Activated naive CD4-positive, alpha-beta T cell treated with anti-CD3 and anti-CD28 coated beads, Interleukin-2, amount 50 U/mL, for 24 hours (primary cell): ENCODE measurements around the gene OMP.

Experiments
- H3K27ac Mint-ChIP-seq: one replicate; pipeline ENCODE4 v1.8.0; 2021; ENCODE audit warnings: mild to moderate bottlenecking, mixed read lengths
- H3K27me3 Mint-ChIP-seq: one replicate; pipeline ENCODE4 v1.8.0; 2021; ENCODE audit warnings: mixed read lengths
- H3K36me3 Mint-ChIP-seq: one replicate; pipeline ENCODE4 v1.8.0; 2021; ENCODE audit warnings: mixed read lengths
- H3K4me1 Mint-ChIP-seq: one replicate; pipeline ENCODE4 v1.8.0; 2021; ENCODE audit warnings: mixed read lengths
- H3K4me3 Mint-ChIP-seq: one replicate; pipeline ENCODE4 v1.8.0; 2021; ENCODE audit warnings: mild to moderate bottlenecking, mixed read lengths
- H3K9me3 Mint-ChIP-seq: one replicate; pipeline ENCODE4 v1.8.0; 2021; ENCODE audit warnings: mixed read lengths

OMP gene

DNA sequence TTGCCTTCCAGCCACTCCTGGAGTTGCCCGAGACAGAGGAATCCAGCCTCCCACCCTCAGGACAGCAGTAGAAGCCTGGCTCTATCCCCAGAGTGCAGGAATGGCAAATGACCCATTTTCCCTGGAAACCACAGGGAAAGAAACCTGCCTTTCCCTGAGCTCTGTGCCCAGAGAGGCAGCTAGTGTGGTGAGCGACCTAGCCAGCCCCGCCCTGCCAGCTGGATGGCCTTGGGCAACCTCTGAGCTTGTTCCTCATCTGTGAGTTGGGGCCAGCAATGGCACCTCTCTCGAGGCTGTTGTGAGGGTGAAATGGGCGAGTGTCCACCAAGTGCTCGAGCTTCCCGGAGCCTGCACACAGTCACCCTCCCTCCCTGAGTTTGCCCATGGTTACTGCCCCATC, 3.7 kb downstream of the OMP start:
- Mint-ChIP-seq H3K36me3 (peaks cover 3% of the 10 kb centered on the region), H3K9me3 (no peaks in the 10 kb centered on the region), H3K4me3 (no peak overlapping the region), H3K4me1 (no peaks in the 10 kb centered on the region), H3K27ac (no peak overlapping the region), H3K27me3 (no peaks in the 10 kb centered on the region)

DNA sequence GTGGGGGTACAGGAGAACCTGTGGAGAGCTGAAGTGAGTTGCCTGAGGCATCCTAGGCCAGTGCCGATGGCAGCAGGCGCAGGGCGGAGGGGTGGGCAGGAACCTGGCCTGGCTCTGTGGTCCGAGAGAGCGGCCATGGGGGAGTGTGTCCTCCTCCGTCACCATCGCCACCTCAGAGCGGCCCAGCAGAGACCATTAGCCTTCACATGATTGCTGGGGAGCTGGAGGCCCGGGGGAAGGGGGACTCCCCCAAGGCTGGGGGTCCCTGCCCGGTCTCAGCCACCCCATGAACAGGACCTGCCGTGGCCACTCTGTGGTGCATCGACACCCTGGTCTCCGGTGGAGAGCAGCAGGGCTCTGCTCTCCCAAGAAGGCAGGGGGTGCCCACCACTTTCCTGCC, 4.1 kb downstream of the OMP start:
- H3K4me3 Mint-ChIP-seq: no peak overlapping the region
- no peaks in the 10 kb centered on the region for H3K27me3 Mint-ChIP-seq
- peaks cover 3% of the 10 kb centered on the region for H3K36me3 Mint-ChIP-seq
- H3K27ac Mint-ChIP-seq: no peak overlapping the region
- no peaks in the 10 kb centered on the region for H3K4me1 Mint-ChIP-seq
- no peaks in the 10 kb centered on the region for H3K9me3 Mint-ChIP-seq

DNA sequence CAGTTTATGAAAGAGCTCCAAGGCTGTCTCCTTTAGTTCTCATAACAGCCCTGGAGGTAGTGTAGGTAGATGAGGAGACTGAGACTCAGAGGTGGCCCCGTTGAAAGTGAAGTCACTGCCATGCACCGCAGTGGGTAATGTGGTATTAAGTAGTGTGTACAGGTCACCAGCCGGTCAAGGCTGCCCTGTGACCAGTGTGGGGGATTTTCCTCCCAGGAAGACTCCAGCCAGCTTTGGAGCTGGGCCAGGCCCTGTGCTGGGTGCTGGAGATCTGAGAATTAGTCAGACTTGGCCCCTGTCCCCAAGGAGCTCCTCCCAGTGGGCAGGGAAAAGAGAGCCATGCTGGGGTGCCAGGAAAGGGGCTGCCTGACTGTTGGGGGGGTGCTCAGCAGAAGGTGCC, 5.3 kb downstream of the OMP start:
- no peaks in the 10 kb centered on the region for H3K4me1 Mint-ChIP-seq
- H3K27me3 Mint-ChIP-seq: no peaks in the 10 kb centered on the region
- H3K36me3 Mint-ChIP-seq: peaks cover 3% of the 10 kb centered on the region
- no peaks in the 10 kb centered on the region for H3K9me3 Mint-ChIP-seq
- H3K27ac Mint-ChIP-seq: no peak overlapping the region
- H3K4me3 Mint-ChIP-seq: no peak overlapping the region

DNA sequence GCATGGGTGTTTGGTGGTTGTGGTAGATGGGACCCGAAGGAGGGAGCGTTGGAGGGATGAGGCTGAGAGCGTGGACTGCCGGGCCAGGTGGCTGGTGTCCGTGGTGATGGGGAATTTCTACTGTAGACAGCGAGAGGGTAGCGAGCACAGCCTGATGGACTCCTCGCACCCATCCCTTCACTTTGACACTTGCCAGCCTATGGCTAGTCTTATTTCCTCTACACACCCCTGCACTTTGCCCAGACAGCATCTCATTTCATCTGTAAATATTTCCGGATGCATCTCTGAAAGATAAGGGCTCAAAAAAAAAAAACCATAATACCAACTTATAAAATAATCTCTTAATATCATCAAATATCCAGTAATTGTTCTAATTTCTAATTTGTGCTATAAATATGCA, 5.8 kb downstream of the OMP start:
- H3K27me3 Mint-ChIP-seq: no peaks in the 10 kb centered on the region
- no peaks in the 10 kb centered on the region for H3K9me3 Mint-ChIP-seq
- H3K4me3 Mint-ChIP-seq: no peak overlapping the region
- peaks cover under 1% of the 10 kb centered on the region for H3K36me3 Mint-ChIP-seq
- H3K4me1 Mint-ChIP-seq: no peaks in the 10 kb centered on the region
- H3K27ac Mint-ChIP-seq: no peak overlapping the region

DNA sequence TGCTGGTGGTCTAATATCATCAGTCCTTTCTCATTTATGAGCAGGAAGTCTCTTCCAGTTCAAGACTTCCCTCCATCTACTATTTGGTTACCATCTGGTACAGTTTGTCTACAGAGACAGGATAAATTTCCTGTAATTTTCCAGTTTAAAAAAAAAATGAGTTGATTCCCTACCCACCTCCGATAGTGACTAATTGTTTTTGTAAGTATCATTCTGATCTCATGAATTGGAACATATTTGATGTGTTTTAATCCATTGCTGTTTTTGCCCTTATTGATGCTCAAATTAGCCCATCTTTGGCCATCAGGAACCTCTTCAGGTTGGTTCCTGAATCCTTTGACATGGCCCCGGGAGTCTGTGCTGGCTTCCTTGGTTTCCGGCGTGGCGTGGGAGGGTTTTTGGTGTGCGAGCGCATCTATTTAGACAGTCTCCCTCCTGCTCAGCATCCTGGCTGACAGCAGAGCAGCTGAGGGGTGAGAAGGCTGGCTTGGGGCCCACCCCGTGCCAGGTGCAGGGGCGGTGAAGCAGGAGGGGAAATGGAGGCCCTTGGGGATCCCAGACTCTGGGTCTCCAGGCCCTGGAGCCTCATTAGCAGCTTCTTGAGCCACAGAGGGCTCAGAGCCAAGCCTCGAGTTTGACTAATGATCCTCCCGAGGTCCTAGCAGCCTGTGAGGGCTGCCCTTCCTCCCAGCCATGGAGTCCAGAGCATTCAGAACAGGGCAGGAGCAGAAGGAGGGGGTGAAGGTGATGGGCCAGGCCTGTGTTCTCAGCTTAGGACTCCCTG, 6.8 kb downstream of the OMP start:
- Mint-ChIP-seq H3K27ac (no peak overlapping the region), H3K36me3 (no peaks in the 10 kb centered on the region), H3K27me3 (no peaks in the 10 kb centered on the region), H3K9me3 (no peaks in the 10 kb centered on the region), H3K4me1 (no peaks in the 10 kb centered on the region), H3K4me3 (no peak overlapping the region)

DNA sequence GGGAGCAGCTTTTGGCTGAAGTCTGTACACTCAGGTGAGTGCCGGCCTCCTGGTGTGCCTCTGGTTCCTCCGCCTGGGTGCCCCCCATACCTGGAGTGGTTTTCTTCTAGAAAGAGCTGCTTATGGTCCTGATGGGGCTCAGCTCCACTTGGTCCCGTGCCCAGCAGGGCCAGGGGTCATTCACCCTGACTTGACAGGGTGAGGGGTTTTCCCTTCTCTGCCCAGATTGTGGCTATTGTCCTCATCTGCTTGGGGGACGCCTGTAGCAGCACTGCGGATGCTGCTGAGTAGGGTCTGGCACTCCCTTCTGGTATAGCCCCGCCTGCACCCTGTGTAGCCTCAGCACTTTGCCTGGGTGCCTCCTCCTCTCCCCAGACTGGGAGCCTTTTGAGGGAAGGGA, 8.2 kb downstream of the OMP start:
- no peaks in the 10 kb centered on the region for H3K36me3 Mint-ChIP-seq
- no peak overlapping the region for H3K4me3 Mint-ChIP-seq
- no peaks in the 10 kb centered on the region for H3K27me3 Mint-ChIP-seq
- no peaks in the 10 kb centered on the region for H3K4me1 Mint-ChIP-seq
- H3K27ac Mint-ChIP-seq: no peak overlapping the region
- no peaks in the 10 kb centered on the region for H3K9me3 Mint-ChIP-seq

DNA sequence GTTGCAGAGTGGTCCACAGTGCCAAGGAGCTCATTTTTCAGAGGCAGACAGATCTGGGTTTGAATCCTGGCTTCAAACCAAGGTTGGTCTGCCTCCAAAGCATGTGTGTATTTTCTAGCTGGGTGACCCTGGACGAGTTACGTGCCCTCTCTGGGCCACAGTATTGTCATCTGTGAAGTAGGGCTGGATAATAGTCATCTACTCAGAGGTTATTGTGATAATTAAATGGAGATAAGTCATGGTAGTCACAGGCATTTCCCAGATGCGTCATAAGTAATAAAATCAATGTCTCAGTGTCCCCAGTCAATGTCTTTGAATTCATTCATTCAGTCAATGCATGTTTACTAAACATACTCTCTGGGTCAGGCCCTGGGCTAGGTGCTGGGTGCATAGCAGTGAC, 8.6 kb downstream of the OMP start:
- Mint-ChIP-seq H3K4me3 (no peak overlapping the region), H3K27ac (no peak overlapping the region), H3K36me3 (no peaks in the 10 kb centered on the region), H3K9me3 (no peaks in the 10 kb centered on the region), H3K27me3 (no peaks in the 10 kb centered on the region), H3K4me1 (no peaks in the 10 kb centered on the region)

DNA sequence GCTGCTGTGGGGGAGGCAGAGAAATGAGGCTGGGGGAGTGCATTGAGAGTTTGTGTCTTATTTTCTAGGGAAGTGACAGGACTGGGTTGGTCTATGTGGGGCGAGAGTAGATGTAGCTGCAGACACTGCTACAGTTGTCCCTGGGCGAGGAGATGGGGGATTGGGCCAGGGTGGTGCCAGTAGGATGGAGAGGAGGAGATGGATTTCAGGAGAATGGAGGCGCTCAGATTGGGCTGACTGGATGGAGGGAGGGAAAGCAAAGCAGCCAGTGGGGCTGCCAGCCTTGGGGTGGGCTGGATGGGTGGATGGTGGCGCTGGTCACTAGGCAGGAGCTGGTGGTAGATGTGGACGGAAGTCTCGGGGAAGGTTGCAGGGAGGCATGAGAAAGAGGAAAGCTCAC, 9.3 kb downstream of the OMP start:
- H3K36me3 Mint-ChIP-seq: no peaks in the 10 kb centered on the region
- H3K4me3 Mint-ChIP-seq: no peak overlapping the region
- H3K4me1 Mint-ChIP-seq: no peaks in the 10 kb centered on the region
- H3K27me3 Mint-ChIP-seq: no peaks in the 10 kb centered on the region
- no peak overlapping the region for H3K27ac Mint-ChIP-seq
- H3K9me3 Mint-ChIP-seq: no peaks in the 10 kb centered on the region

DNA sequence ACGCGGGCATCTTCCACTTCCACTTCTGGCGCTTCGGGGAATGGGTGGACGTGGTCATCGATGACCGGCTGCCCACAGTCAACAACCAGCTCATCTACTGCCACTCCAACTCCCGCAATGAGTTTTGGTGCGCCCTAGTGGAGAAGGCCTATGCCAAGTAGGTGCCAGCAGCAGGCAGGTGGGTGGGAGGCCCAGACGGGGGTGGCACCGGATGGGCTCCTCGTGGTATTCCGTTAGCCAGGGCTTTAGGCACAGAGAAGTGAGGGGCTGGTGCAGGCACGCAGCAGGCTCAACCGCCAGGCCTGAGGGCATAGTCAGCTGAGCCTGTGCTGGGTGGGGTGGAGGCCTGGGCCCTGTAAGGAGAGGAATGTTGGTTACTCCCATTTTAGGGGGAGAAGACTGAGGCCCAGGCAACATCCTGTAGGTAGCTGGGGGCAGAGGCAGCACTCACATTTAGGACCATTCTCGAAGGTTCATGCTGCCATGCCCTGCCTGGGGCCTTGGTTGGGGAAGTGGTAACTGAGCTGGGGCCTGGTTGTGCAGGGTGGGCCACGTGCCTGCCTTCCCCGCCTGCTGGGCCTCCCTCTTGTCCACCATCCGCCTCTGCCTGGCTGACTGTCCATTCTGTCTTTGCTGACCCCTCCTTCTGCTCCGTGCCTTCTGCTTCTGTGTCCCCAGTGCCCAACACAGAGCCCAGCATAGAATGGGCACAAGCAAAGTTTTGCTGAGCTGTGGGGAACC, 10.2 kb downstream of the OMP start:
- Mint-ChIP-seq H3K9me3 (no peaks in the 10 kb centered on the region), H3K27me3 (no peaks in the 10 kb centered on the region), H3K4me3 (no peak overlapping the region), H3K36me3 (no peaks in the 10 kb centered on the region), H3K27ac (no peak overlapping the region), H3K4me1 (no peaks in the 10 kb centered on the region)

DNA sequence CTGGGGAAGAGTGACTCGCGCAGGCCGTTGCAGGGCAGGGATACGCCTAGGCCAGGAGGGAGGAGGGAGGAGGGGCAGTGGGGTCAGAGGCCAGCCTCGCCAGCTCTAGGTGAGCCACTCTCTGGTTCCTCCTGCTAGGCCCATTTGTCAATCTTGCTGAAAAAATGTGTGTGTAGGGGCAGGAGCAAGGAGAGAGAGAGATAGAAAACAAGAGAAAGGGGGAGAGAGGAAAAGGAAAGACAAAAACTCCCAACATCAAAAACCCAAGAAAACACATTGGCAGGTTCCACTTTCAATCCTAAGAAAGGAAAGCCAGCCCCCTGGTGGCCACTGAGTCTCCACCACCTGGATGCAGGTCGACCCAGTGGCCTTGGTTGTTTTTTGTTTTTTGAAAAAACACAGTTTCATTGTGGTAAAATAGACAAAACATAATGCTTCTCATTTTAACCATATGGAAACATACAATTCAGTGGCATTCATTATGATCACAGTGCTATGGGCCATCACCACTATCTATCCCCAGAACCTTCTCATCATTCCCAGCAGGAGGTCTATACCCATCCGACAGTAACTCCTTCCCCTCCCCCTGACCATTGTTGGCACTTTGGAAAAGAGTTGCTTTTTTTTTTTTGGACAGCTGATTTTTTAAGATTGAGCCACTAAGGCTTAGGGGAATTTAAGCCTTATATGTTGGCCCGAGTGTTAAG, 10.9 kb downstream of the OMP start:
- no peaks in the 10 kb centered on the region for H3K36me3 Mint-ChIP-seq

DNA sequence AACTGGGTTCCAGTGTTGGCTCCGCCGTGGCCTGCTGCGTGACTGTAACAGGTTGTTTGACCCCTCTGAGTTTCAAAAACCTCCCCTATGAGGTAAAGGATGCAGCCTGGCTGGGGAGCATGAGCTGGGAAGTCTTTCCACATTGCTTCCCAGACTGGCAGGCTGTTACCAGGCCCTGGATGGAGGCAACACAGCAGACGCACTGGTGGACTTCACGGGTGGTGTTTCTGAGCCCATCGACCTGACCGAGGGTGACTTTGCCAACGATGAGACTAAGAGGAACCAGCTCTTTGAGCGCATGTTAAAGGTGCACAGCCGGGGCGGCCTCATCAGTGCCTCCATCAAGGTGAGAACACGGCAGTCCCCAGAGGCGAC, 11.4 kb downstream of the OMP start:
- Mint-ChIP-seq H3K27me3 (no peaks in the 10 kb centered on the region), H3K9me3 (no peaks in the 10 kb centered on the region), H3K4me3 (no peak overlapping the region), H3K27ac (no peak overlapping the region), H3K36me3 (no peaks in the 10 kb centered on the region), H3K4me1 (no peaks in the 10 kb centered on the region)

More for the DNA sequence above, 10.9 kb downstream of the OMP start:
- Mint-ChIP-seq H3K27me3 (no peaks in the 10 kb centered on the region), H3K9me3 (no peaks in the 10 kb centered on the region), H3K27ac (no peak overlapping the region), H3K4me3 (no peak overlapping the region), H3K4me1 (no peaks in the 10 kb centered on the region)

DNA sequence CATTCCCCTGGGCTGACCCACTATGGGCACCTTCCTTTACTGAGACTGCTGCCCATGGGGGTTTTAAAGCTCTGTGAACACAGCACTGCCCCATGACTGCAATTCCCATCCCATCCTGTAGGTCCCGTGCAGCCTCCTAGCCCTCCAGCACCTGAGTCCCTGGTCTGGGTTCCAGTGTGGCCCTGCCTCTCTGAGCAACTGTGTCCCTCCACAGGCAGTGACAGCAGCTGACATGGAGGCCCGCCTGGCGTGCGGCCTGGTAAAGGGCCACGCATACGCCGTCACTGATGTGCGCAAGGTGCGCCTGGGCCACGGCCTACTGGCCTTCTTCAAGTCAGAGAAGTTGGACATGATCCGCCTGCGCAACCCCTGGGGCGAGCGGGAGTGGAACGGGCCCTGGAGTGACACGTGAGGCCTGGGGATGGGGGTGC, 12.6 kb downstream of the OMP start:
- no peaks in the 10 kb centered on the region for H3K9me3 Mint-ChIP-seq
- H3K4me3 Mint-ChIP-seq: no peak overlapping the region
- no peaks in the 10 kb centered on the region for H3K27me3 Mint-ChIP-seq
- H3K27ac Mint-ChIP-seq: no peak overlapping the region
- H3K4me1 Mint-ChIP-seq: no peaks in the 10 kb centered on the region
- no peaks in the 10 kb centered on the region for H3K36me3 Mint-ChIP-seq

DNA sequence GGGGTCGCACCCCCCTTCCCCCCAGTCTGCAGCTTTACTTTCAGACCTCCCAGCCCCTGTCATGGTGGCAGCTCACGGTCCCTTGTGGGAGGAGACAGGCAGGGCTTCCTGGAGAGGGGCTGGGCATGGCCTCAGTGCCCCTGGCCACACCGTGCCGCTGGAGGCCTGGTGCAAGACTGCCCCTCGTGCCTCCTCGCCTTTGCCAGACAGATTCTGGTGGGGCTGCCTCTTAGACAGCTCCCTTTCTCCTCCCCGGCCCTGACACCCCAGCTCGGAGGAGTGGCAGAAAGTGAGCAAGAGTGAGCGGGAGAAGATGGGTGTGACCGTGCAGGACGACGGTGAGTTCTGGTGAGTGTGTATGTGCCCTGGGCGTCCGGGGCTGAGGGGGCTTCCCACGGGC, 13.3 kb downstream of the OMP start:
- H3K27ac Mint-ChIP-seq: no peak overlapping the region
- H3K27me3 Mint-ChIP-seq: no peaks in the 10 kb centered on the region
- H3K36me3 Mint-ChIP-seq: no peaks in the 10 kb centered on the region
- no peaks in the 10 kb centered on the region for H3K9me3 Mint-ChIP-seq
- H3K4me1 Mint-ChIP-seq: no peaks in the 10 kb centered on the region
- H3K4me3 Mint-ChIP-seq: no peak overlapping the region

DNA sequence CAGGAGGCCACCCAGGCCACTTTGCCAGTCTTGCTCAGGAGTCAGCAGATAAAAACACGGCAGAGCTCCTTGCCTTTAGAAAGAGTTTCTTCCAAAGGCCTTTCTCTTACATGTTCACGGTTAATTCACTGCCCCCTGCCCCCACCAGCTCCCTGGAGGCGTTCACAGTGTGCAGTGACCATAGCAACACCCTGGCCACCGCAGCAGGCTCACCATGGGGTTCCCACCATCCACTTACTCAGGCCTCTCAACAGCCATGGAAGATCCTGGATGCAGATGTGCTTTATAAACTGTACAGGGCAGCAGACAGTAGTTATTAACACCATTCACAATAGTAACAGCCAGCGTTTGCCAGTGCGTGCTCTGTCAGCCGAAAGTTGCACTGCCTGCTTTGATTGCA, 14.9 kb downstream of the OMP start:
- Mint-ChIP-seq H3K27me3 (no peaks in the 10 kb centered on the region), H3K36me3 (no peaks in the 10 kb centered on the region), H3K4me3 (no peak overlapping the region), H3K4me1 (no peaks in the 10 kb centered on the region), H3K27ac (no peak overlapping the region), H3K9me3 (no peaks in the 10 kb centered on the region)

DNA sequence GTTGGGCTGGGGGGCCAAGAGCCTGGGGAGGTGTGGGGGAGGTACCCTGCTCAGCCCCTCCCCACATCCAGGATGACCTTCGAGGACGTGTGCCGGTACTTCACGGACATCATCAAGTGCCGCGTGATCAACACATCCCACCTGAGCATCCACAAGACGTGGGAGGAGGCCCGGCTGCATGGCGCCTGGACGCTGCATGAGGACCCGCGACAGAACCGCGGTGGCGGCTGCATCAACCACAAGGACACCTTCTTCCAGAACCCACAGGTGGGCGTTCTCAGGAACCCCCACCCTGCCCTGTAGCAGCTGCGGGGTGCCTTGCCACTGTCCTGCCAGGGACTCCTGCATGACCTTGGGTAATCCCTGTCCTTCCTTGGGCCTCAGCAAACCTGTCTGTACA, 15.4 kb downstream of the OMP start:
- no peak overlapping the region for H3K27ac Mint-ChIP-seq
- no peaks in the 10 kb centered on the region for H3K27me3 Mint-ChIP-seq
- H3K36me3 Mint-ChIP-seq: no peaks in the 10 kb centered on the region
- H3K9me3 Mint-ChIP-seq: no peaks in the 10 kb centered on the region
- no peaks in the 10 kb centered on the region for H3K4me1 Mint-ChIP-seq
- no peak overlapping the region for H3K4me3 Mint-ChIP-seq

DNA sequence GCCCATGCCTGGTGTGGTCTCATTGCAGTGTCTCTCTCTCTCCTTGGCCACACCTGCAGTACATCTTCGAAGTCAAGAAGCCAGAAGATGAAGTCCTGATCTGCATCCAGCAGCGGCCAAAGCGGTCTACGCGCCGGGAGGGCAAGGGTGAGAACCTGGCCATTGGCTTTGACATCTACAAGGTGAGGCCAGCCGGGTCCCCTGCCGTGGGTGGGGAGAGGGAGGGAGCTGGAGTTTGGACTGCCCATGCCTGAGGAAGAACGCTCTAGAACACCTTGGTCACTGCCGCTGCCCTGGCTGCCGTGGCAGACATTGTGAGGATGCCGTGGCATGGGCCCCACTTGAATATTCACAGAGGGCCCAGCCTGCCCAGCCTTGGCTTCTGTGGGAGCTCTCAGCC, 16.3 kb downstream of the OMP start:
- H3K27me3 Mint-ChIP-seq: no peaks in the 10 kb centered on the region
- H3K27ac Mint-ChIP-seq: no peak overlapping the region
- H3K9me3 Mint-ChIP-seq: no peaks in the 10 kb centered on the region
- no peaks in the 10 kb centered on the region for H3K36me3 Mint-ChIP-seq
- H3K4me1 Mint-ChIP-seq: no peaks in the 10 kb centered on the region
- no peak overlapping the region for H3K4me3 Mint-ChIP-seq
